ENCODE results near the gene NEK9. TPM values are rescaled to one million over a fixed set of nuclear protein-coding genes. Genes with fewer than 3 reads are reported as not detected.
A peak's percentile ranks its signal among the peaks of the same experiment; 100 is the strongest.
"Not testable (repeated sequence)": the region's sequence is repeated elsewhere in the genome, so short reads cannot be mapped to it uniquely, and the experiment has no call there.

Gene NEK9
- total RNA-seq, 1 donor from 2014 or later, result 37.7 TPM

- DNase-seq, result no peak
Measured at GRCh38 chr14:75101491-75101890, 25.4 kb downstream of the NEK9 start.

DNA sequence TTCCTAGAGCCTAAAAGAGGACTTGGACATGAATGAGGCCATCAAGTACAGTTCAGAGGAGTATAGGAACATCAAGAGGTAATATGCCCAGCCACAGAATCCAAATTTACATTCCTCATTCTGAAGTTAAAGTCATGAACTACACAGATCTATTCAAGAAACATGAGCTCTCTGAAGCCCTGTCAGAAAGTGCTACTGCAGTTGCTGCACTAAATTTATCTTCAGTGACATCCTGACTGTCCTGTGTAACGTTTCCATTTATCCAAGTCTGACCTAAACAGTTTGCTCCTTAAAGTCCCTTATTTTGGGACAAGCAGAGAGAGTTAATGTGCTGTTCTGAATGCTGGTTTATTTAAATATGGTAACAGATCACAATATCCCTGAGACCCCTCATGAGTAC lies 28.2 kb downstream of the NEK9 start:
- no peak for DNase-seq

GRCh38 chr14:75098212-75098611 lies 28.6 kb downstream of the NEK9 start:
- DNase-seq, result no peak

DNA sequence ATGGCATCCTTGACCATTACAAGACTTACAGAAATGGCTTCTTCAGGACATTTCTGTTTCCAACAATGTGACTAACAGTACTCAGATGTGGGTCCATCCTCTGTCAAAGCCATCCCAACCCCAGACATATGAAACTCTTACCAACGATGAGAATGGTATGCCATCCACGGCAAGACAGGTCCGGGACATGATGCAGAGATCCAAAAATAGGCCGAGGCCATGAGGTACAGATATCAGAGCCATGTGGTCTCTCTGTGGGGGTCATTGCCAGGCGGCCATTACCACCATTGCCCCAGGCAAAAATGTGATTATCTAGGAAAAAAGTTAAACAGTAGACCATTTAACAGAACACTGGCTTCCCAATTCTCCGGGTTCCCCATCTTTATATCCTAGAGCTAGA lies 29.9 kb downstream of the NEK9 start:
- DNase-seq, result no peak

GRCh38 chr14:75095690-75096089 lies 31.2 kb downstream of the NEK9 start:
- no peak for DNase-seq

- DNase-seq, result no peak
Measured at GRCh38 chr14:75094896-75095295, 32.0 kb downstream of the NEK9 start.

GRCh38 chr14:75092698-75093097 lies 34.1 kb downstream of the NEK9 start:
- DNase-seq, result no peak

DNA sequence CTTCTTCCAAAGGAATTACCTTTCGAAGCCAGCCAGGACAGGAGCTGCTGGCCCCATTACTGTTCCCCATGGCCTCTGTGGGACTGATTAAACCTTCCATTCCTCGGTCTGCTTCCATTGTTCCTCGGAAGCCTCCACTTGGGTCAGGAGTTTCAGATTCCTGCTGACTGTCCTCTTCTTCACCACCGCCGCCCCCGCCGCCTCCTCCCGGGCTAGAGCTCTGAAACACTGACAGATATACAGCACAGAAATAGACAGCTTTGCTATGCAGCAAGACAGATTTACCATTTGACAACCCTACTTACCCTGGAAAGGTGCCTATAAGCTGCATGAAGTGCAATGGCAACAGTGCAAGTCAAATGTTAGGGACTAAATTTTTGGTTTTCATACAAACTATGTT lies 35.6 kb downstream of the NEK9 start:
- DNase-seq, result no peak

GRCh38 chr14:75090353-75090752 lies 36.5 kb downstream of the NEK9 start:
- DNase-seq, result no peak

GRCh38 chr14:75088566-75089373 lies 38.1 kb downstream of the NEK9 start:
- DNase-seq, result no peak

DNA sequence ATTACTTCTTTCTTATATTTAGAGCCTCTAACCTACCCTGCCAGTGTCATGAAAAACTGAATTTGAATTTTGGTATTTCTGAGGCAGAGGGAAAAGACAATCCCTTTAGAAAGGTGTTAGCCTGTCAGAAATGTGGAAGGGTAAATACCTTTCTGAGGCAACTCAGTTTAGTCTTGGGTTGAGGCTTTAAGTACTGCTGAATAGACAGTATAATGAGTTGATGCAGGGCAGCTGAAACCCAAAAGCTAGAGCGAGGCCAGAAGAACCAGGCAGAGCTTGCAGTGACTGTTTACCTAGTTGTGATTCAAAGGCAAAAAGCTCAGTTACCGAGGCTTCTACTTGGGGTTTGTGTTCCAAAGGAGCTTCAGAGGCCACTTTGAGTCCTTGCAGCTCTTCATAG lies 38.7 kb downstream of the NEK9 start:
- DNase-seq, result no peak

DNA sequence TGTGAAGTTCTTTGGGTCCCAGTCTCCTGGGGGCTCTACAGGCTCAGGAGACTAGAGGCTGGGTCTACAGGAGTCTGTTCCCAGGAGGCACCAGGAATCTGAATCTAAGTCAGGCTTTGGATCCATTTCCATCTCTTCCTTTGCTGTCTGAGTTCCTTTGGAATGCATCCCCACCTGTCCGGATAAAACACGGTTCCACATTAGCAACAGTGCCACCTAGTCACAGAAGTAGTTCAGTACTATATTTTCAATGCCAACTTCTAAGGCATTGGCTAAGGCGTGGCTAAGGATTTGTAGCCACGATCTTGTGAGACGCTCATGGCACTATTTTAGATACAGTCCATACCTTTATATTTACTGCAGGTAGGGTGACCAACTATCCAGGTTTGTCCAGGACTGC lies 42.3 kb downstream of the NEK9 start:
- DNase-seq, result no peak

DNA sequence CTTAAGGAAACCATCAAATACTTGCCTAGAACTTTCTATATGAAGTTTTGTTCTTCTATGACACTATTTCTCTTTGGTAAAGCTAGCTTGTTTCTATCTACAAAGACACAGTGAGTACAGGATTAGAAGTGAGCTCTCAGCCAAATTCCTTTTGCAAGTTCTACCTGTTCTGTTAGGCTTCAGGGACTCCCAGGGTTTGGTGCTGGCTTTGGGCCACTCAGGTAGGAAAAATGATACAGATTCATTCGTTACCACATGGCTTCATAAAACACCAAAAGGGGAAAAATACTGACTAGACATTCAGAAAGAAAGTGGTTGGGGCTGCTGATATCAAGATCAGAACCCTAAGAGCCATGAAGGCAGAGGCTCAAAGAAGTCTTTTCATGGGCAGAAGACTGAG lies 43.6 kb downstream of the NEK9 start:
- DNase-seq, result no peak

- DNase-seq, result no peak
Measured at GRCh38 chr14:75081660-75082229, 45.1 kb downstream of the NEK9 start.

GRCh38 chr14:75079521-75079920 lies 47.3 kb downstream of the NEK9 start:
- no peak for DNase-seq

GRCh38 chr14:75077794-75078193 lies 49.1 kb downstream of the NEK9 start:
- DNase-seq, result no peak

- DNase-seq, result no peak
Measured at GRCh38 chr14:75070383-75070782, 56.5 kb downstream of the NEK9 start.

- no peak for DNase-seq
Measured at GRCh38 chr14:75069811-75070145, 57.1 kb downstream of the NEK9 start.

- DNase-seq, result peak; percentile 93
Measured at GRCh38 chr14:75069121-75069810, 57.6 kb downstream of the NEK9 start, which contains the start of gene ZC2HC1C. ZC2HC1C (plus strand) TSS chr14:75069641; CDS start chr14:75070574, 933 bp downstream.

GRCh38 chr14:75068294-75069120 lies 58.3 kb downstream of the NEK9 start:
- no peak for DNase-seq

DNA sequence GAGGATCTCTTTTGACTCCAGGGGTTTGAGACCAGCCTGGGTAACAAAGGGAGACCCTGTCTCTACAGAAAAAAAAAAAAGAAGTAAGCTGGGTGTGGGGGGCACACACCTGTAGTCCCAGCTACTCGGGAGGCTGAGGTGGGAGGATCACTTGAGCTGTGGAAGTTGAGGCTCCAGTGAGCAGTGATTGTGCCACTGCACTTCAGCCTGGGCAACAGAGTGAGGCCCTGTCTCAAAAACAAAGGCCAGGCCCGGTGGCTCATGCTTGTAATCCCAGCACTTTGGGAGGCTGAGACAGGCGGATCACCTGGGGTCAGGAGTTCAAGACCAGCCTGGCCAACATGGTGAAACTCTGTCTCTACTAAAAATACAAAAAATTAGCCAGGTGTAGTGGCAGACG lies 59.1 kb downstream of the NEK9 start:
- not testable (repeated sequence) for DNase-seq

GRCh38 chr14:75067212-75067611 lies 59.6 kb downstream of the NEK9 start:
- DNase-seq, result no peak

GRCh38 chr14:75066691-75067090 lies 60.2 kb downstream of the NEK9 start:
- DNase-seq, result no peak

All from occipital lobe (tissue), 2 donors.